Adrenal gland (tissue), 12 donors: ENCODE results near the gene PERCC1. TPM values are rescaled to one million over a fixed set of nuclear protein-coding genes. Genes with fewer than 3 reads are reported as not detected.

ENCODE experiments used
- DNase-seq, 7 donors: peaks; one replicate each; pipeline ENCODE4 v3.0.0-alpha.2; 2019 to 2020
- H3K27ac ChIP-seq, 5 donors: fragments of 200-600 bp; sonication (generic) in 4 of 5; 1 replicate in 3 of 5; 2 replicates in 2 of 5; pipeline versions ENCODE4 v1.5.1 to v1.8.0; 2016 to 2020; ENCODE audit warnings: mild to moderate bottlenecking in 1 of 5
- H3K27me3 ChIP-seq: fragments of 200-600 bp; 2 replicates; pipeline ENCODE4 v1.8.0; 2021
- H3K36me3 ChIP-seq, 2 donors: fragments of 200-600 bp; replicated peaks in 1 of 2; 1 replicate in 1 of 2; 2 replicates in 1 of 2; pipeline versions ENCODE4 v1.5.1 to v1.8.0; 2018 to 2022
- H3K4me1 ChIP-seq, 2 donors: fragments of 200-600 bp; replicated peaks in 1 of 2; 1 replicate in 1 of 2; 2 replicates in 1 of 2; pipeline versions ENCODE4 v1.5.1 to v1.8.0; 2018 to 2021
- H3K4me3 ChIP-seq, 4 donors: fragments of 200-600 bp; sonication (generic) in 3 of 4; one replicate each; pipeline ENCODE4 v1.5.1; 2016 to 2018
- H3K9me3 ChIP-seq, 3 donors: fragments of 200-600 bp; sonication (generic) in 1 of 3; replicated peaks in 1 of 3; 1 replicate in 2 of 3; 2 replicates in 1 of 3; pipeline versions ENCODE4 v1.5.1 to v1.8.0; 2016 to 2021
- CTCF ChIP-seq, 6 experiments: fragments of 450-650 bp in 4 of 6; fragments of 200-600 bp in 2 of 6; sonication (generic) in 1 of 6; IDR thresholded peaks; 1 replicate in 5 of 6; 2 replicates in 1 of 6; pipeline versions ENCODE4 v1.5.1 to v1.8.0; 2016 to 2021; ENCODE audit warnings: antibody characterized with exemption in 6 of 6, mild to moderate bottlenecking in 2 of 6, moderate library complexity in 1 of 6
- POLR2A ChIP-seq, 2 donors: fragments of 450-650 bp; IDR thresholded peaks; one replicate each; pipeline ENCODE4 v1.6.1; 2017; ENCODE audit warnings: antibody characterized with exemption in 2 of 2, mild to moderate bottlenecking in 2 of 2, moderate library complexity in 1 of 2
- WGBS, 4 donors: extraction: QIAGEN DNeasy Blood & Tissue Kit in 2 of 4; methylation state at CpG; one replicate each; pipeline versions ENCODE4 v1.1.5 to v1.1.7; 2013 to 2017; 5-methylcytosine and 5-hydroxymethylcytosine counted together
- intact Hi-C, 2 donors: fragments of 100-400 bp; cut with DNase I; formaldehyde crosslinking; loops; one replicate each; pipeline versions ENCODE4 v1.14.1 to v1.15.0; 2022 to 2023
- polyA plus RNA-seq, 3 donors: library from polyadenylated mRNA; stranded (reverse); fragments of 200-250 nt in 2 of 3; fragments of 350-450 nt in 1 of 3; fragmentation: Illumina TruSeq in 1 of 3; extraction: RNeasy Lipid Tissue Mini Kit (QIAGEN cat#74804) in 1 of 3; gene quantifications; one replicate each; pipeline ENCODE4 v1.2.3, GENCODE V29; 2013 to 2014
- total RNA-seq, 9 donors: library from RNA; depleted of rRNA in 4 of 9; stranded (reverse); fragments of >200 nt in 4 of 9; fragments of 120-200 nt in 1 of 9; fragmentation: NEBNext Ultra II Directional in 1 of 9; extraction: Animal tissue kit (Norgen Biotek cat#: 25700) in 1 of 9; gene quantifications; one replicate each; pipeline versions ENCODE4 v1.1.0 to v1.2.4, GENCODE V29; 2013 to 2023
- donor health status: healthy with polysubstance abuse.
- donor health status: Bipolar disorder and iron deficiency.
- donor health status: DM: yes; HTN: yes; CAD: no.
- donor health status: DM: no; HTN: no; CAD: no.
- donor health status: DM: no; HTN: no; CAD: no.
- donor health status: DM: yes; HTN: yes; CAD: no.

Gene PERCC1
- total and polyA plus RNA-seq, 12 donors, result 0.69 TPM; not detected in 11

GRCh38 chr16:1458977-1459341 lies 28.1 kb downstream of the PERCC1 start:
- intact Hi-C loops, result no loop called here
- H3K36me3 ChIP-seq, result peaks cover 0 to 63% of the 10 kb centered on the region in 2 donors
- WGBS, 4 donors, result 68 to 78% (median 74%) methylated on average over 13 to 14 of the region's 14 CpGs; no CpG with 5 or more reads in 1 of the 4 donors
- H3K27me3 ChIP-seq, result no peaks in the 10 kb centered on the region
- no peak overlapping the region for H3K4me3 ChIP-seq
- no peak for TF ChIP-seq POLR2A (IDR thresholded peaks at IDR 0.05)
- no peak for TF ChIP-seq CTCF (IDR thresholded peaks at IDR 0.05)
- peaks cover 0 to 8% of the 10 kb centered on the region in 2 donors for H3K4me1 ChIP-seq
- no peaks in the 10 kb centered on the region for H3K9me3 ChIP-seq
- no peak overlapping the region for H3K27ac ChIP-seq
- DNase-seq, result no peak

GRCh38 chr16:1459967-1460366 lies 29.1 kb downstream of the PERCC1 start:
- 75 to 81% (median 77%) methylated on average over 9 to 10 of the region's 10 CpGs for WGBS, 4 donors
- H3K27ac ChIP-seq, result no peak overlapping the region
- peaks cover 0 to 53% of the 10 kb centered on the region in 2 donors for H3K36me3 ChIP-seq
- peaks cover 0 to 8% of the 10 kb centered on the region in 2 donors for H3K4me1 ChIP-seq
- intact Hi-C loops, result no loop called here
- H3K27me3 ChIP-seq, result no peaks in the 10 kb centered on the region
- DNase-seq, result no peak
- no peak overlapping the region for H3K4me3 ChIP-seq
- H3K9me3 ChIP-seq, result no peaks in the 10 kb centered on the region
- TF ChIP-seq POLR2A (IDR thresholded peaks at IDR 0.05), result no peak
- no peak for TF ChIP-seq CTCF (IDR thresholded peaks at IDR 0.05)

GRCh38 chr16:1460602-1461138 lies 29.8 kb downstream of the PERCC1 start:
- H3K27me3 ChIP-seq, result no peaks in the 10 kb centered on the region
- H3K4me3 ChIP-seq, result no peak overlapping the region
- no peaks in the 10 kb centered on the region for H3K9me3 ChIP-seq
- peak overlapping the region in 3 of 5 donors; percentile 10 to 74 (median 34) for H3K27ac ChIP-seq
- intact Hi-C loops, result no loop called here
- peak; percentile 55 to 77 (median 70) for DNase-seq
- peaks cover 0 to 8% of the 10 kb centered on the region in 2 donors for H3K4me1 ChIP-seq
- 66 to 90% (median 70%) methylated on average over 2 to 30 of the region's 30 CpGs for WGBS, 4 donors
- TF ChIP-seq POLR2A (IDR thresholded peaks at IDR 0.05) (no peak), CTCF (IDR thresholded peaks at IDR 0.05) (no peak)
- H3K36me3 ChIP-seq, result peaks cover 0 to 46% of the 10 kb centered on the region in 2 donors

GRCh38 chr16:1461146-1461545 lies 30.3 kb downstream of the PERCC1 start:
- H3K4me1 ChIP-seq, result peaks cover 0 to 8% of the 10 kb centered on the region in 2 donors
- no peaks in the 10 kb centered on the region for H3K27me3 ChIP-seq
- DNase-seq, result peak in 6 of 7 donors; percentile 43 to 85 (median 59)
- no peaks in the 10 kb centered on the region for H3K9me3 ChIP-seq
- intact Hi-C loops, result no loop called here
- H3K36me3 ChIP-seq, result peaks cover 0 to 42% of the 10 kb centered on the region in 2 donors
- peak overlapping the region in 3 of 5 donors; percentile 10 to 74 (median 34) for H3K27ac ChIP-seq
- no peak for TF ChIP-seq CTCF (IDR thresholded peaks at IDR 0.05)
- no peak for TF ChIP-seq POLR2A (IDR thresholded peaks at IDR 0.05)
- no peak overlapping the region for H3K4me3 ChIP-seq
- 57 to 79% (median 61%) methylated on average over 5 to 24 of the region's 24 CpGs for WGBS, 4 donors
